Activated CD4-positive, alpha-beta memory T cell treated with anti-CD3 and anti-CD28 coated beads, Interleukin-2, amount 10 ng/mL, durations not matched to agents 7 days and 5 days (primary cell): ENCODE measurements around the gene IPO5. TPM values are rescaled to one million over a fixed set of nuclear protein-coding genes. Genes with fewer than 3 reads are reported as not detected.
"Not testable (repeated sequence)": the region's sequence is repeated elsewhere in the genome, so short reads cannot be mapped to it uniquely, and the experiment has no call there.

ENCODE experiments used
- CTCF ChIA-PET: fragments of 350-600 bp; sonication (Branson Sonifier 250); formaldehyde crosslinking; loops from one replicate; lab custom pipeline; 2021; ENCODE audit warnings: antibody characterized with exemption, inconsistent platforms; lab: Charles Lee
- POLR2A ChIA-PET: fragments of 350-600 bp; sonication (Branson Sonifier 250); formaldehyde crosslinking; loops from one replicate; lab custom pipeline; 2021; ENCODE audit warnings: antibody characterized with exemption; lab: Charles Lee
- DNase-seq: peaks from one replicate; pipeline ENCODE4 v3.0.0-alpha.2; 2020
- H3K27ac Mint-ChIP-seq: one replicate; pipeline ENCODE4 v1.8.0; 2021; ENCODE audit warnings: mild to moderate bottlenecking, mixed read lengths
- H3K27me3 Mint-ChIP-seq: one replicate; pipeline ENCODE4 v1.8.0; 2021; ENCODE audit warnings: mixed read lengths
- H3K36me3 Mint-ChIP-seq: one replicate; pipeline ENCODE4 v1.8.0; 2021; ENCODE audit warnings: low read depth, mixed read lengths
- H3K4me1 Mint-ChIP-seq: one replicate; pipeline ENCODE4 v1.8.0; 2021; ENCODE audit warnings: mixed read lengths
- H3K4me3 Mint-ChIP-seq: one replicate; pipeline ENCODE4 v1.8.0; 2021; ENCODE audit warnings: mild to moderate bottlenecking, mixed read lengths
- H3K9me3 Mint-ChIP-seq: one replicate; pipeline ENCODE4 v1.8.0; 2021; ENCODE audit warnings: mixed read lengths
- total RNA-seq, 2 experiments: library from RNA; stranded (reverse); gene quantifications; one replicate each; pipeline ENCODE4 v1.2.3, GENCODE V29; 2021

IPO5 gene
- total RNA-seq, 2 experiments from 2014 or later: 83.9 to 85.6 TPM

DNA sequence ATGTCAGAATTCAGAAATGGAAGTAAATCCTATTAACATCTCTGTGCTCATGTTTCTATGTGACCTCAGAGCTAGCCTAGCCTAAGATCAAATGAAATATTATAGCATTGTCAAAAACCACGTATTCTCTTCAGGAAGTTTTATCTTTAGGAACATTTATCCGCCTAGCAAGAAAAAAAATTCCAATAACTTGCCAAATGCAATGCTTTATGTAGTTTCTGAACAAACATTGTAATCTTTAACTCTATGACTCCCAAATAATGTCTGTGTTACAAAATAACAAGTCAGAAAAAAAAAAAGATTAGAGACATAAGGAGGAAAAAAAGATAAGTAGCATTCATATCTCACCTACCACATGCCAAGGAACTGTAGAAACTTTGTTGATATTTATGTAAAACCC lies 18.4 kb upstream of the IPO5 start:
- Mint-ChIP-seq H3K4me3 (no peak overlapping the region), H3K4me1 (no peaks in the 10 kb centered on the region), H3K27me3 (peaks cover 12% of the 10 kb centered on the region), H3K27ac (no peak overlapping the region), H3K36me3 (no peaks in the 10 kb centered on the region), H3K9me3 (no peaks in the 10 kb centered on the region)
- CTCF ChIA-PET: no interaction called here
- no peak for DNase-seq
- POLR2A ChIA-PET: no interaction called here

DNA sequence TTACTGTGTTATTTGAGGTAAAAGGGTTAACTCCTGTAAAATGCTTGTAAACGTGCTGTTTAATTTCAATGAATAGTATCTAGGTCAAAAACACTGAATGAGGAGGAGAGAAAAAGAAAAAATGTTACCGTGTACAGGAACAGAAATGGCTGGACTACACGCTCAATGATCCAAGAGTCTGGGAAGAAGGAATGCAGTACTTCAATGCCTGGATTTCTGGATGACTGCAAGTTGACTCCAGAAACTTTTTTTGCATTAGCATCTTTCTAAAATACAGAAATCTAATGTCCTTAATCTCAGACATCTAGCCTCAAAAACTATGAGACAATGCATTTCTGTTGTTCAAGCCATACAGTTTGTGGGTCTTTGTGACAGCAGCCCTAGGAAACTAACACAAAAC lies 17.4 kb upstream of the IPO5 start:
- Mint-ChIP-seq H3K9me3 (no peaks in the 10 kb centered on the region), H3K36me3 (no peaks in the 10 kb centered on the region), H3K4me3 (no peak overlapping the region), H3K27me3 (peaks cover 12% of the 10 kb centered on the region), H3K27ac (no peak overlapping the region), H3K4me1 (no peaks in the 10 kb centered on the region)
- POLR2A ChIA-PET: no interaction called here
- CTCF ChIA-PET: no interaction called here
- DNase-seq: no peak

DNA sequence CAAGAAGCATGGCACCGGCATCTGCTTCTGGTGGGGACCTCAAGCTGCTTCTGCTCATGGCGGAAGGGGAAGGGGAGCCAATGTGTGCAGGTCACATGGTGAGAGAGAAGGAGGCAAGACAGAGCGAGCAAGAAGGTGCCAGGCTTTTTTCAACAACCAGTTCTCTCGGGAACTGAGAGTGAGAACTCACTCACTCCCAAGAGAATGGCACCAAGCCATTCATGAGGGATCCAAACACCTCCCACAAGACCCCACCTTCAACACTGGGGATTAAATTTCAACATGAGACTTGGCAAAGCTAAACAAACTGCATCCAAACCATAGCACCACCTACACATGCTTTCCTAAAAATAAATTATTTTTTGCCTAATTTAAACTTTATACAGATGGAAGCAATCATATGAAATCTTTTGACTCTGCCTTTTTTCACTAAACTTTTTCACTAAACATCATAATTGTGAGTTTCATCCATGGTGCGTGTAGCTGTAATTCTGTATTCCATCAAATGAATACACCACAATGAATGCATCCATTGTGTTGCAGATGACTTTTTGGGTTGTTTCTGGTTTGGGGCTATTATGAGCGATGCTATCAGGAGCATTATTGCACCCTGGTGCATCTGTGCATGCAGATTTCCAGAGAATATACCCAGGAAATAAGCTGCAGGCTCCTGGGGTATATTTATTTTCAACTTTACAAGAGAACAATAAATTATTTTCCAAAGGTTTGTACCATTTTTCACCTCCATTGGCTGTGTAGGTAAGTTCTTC lies 14.6 kb upstream of the IPO5 start:
- H3K36me3 Mint-ChIP-seq: no peaks in the 10 kb centered on the region

GRCh38 chr13:97944396-97945029 lies 9.0 kb upstream of the IPO5 start:
- Mint-ChIP-seq H3K4me1 (no peaks in the 10 kb centered on the region), H3K9me3 (no peaks in the 10 kb centered on the region), H3K36me3 (no peaks in the 10 kb centered on the region), H3K27ac (no peak overlapping the region), H3K4me3 (no peak overlapping the region), H3K27me3 (peaks cover 2% of the 10 kb centered on the region)
- no peak for DNase-seq
- POLR2A ChIA-PET: no interaction called here
- CTCF ChIA-PET: no interaction called here

More for the DNA sequence above, 14.6 kb upstream of the IPO5 start:
- Mint-ChIP-seq H3K27ac (no peak overlapping the region), H3K9me3 (no peaks in the 10 kb centered on the region), H3K4me1 (no peaks in the 10 kb centered on the region), H3K4me3 (no peak overlapping the region), H3K27me3 (peaks cover 12% of the 10 kb centered on the region)
- ChIA-PET POLR2A (no interaction called here), CTCF (no interaction called here)
- no peak for DNase-seq

GRCh38 chr13:97945342-97945741 lies 8.1 kb upstream of the IPO5 start:
- ChIA-PET POLR2A (no interaction called here), CTCF (no interaction called here)
- no peak for DNase-seq
- Mint-ChIP-seq H3K4me3 (no peak overlapping the region), H3K9me3 (peaks cover 2% of the 10 kb centered on the region), H3K27ac (no peak overlapping the region), H3K4me1 (no peaks in the 10 kb centered on the region), H3K27me3 (no peaks in the 10 kb centered on the region), H3K36me3 (no peaks in the 10 kb centered on the region)

GRCh38 chr13:97945792-97946419 lies 7.6 kb upstream of the IPO5 start:
- Mint-ChIP-seq H3K27ac (no peak overlapping the region), H3K4me3 (no peak overlapping the region), H3K4me1 (no peaks in the 10 kb centered on the region), H3K27me3 (no peaks in the 10 kb centered on the region), H3K9me3 (peaks cover 4% of the 10 kb centered on the region), H3K36me3 (no peaks in the 10 kb centered on the region)
- CTCF ChIA-PET: no interaction called here
- POLR2A ChIA-PET: no interaction called here
- no peak for DNase-seq

DNA sequence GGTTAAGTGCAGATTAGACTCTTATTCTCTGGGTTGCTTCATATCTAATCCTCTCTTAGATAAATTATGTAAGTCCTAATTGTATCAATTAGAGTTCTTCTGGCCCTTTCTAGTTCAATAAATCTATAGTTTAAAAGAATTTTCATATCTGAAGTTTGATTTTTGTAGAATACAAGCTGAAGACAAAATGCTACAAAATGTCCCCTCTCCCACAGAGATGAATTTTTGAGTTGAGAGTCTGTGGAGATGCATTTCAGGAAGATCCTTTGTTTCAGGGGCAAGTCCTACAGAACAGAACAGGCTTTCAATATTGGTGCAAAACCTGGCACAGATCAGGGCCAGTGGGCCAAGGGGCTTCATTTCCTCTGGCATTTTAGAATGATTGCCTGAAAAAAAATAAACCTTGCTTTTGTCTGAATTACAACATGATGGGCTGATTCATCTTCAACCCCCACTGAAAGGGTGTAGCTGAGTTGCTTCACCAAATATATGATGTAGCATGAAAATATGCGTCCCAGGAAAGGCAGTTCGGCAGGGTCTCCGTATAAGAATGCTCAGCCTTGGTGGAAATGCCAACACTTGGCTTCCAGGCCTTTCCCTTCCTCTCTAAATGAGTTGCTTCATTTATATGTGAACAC lies 6.4 kb upstream of the IPO5 start:
- ChIA-PET CTCF (no interaction called here), POLR2A (no interaction called here)
- no peak for DNase-seq
- Mint-ChIP-seq H3K4me1 (no peaks in the 10 kb centered on the region), H3K27ac (no peak overlapping the region), H3K4me3 (no peak overlapping the region), H3K27me3 (no peaks in the 10 kb centered on the region), H3K9me3 (peaks cover 4% of the 10 kb centered on the region), H3K36me3 (no peaks in the 10 kb centered on the region)

- no peak for DNase-seq
- Mint-ChIP-seq H3K4me3 (no peak overlapping the region), H3K9me3 (peaks cover 4% of the 10 kb centered on the region), H3K27ac (no peak overlapping the region), H3K36me3 (no peaks in the 10 kb centered on the region), H3K27me3 (no peaks in the 10 kb centered on the region), H3K4me1 (no peaks in the 10 kb centered on the region)
- CTCF ChIA-PET: no interaction called here
- POLR2A ChIA-PET: no interaction called here
Measured at GRCh38 chr13:97948041-97948440, 5.4 kb upstream of the IPO5 start.

DNA sequence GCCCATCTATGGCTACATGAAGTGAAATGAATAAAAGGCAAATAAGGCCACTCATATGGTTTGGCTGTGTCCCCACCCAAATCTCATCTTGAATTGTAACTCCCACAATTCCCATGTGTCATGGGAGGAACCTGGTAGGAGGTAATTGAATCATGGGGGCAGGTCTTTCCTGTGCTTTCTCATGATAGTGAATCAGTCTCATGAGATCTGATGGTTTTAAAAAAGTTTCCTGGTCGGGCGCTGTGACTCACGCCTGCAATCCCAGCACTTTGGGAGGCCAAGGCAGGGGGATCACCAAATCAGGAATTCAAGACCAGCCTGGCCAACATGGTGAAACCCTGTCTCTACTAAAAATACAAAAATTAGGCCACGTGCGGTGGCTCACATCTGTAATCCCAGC lies 4.2 kb upstream of the IPO5 start:
- H3K27me3 Mint-ChIP-seq, POLR2A ChIA-PET, H3K27ac Mint-ChIP-seq, DNase-seq, H3K4me3 Mint-ChIP-seq, H3K9me3 Mint-ChIP-seq, H3K36me3 Mint-ChIP-seq, H3K4me1 Mint-ChIP-seq, CTCF ChIA-PET: not testable (repeated sequence)

DNA sequence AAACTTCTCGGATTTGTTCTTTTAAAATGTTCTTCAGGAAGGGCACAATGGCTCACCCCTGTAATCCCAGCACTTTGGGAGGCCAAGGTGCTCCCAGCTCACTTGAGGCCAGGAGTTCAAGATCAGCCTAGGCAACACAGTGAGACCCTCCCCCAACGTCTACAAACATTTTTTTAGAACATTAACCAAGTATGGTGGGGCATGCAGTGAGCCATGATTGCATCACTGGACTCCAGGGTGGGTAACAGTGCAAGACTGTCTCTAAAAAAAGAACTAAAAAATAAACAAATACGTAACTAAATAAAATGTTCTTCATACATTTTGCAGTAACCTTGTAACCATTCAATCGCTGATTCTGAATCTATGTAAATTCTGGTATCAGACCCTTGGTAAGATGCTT lies 2.1 kb upstream of the IPO5 start:
- peaks cover 4% of the 10 kb centered on the region for H3K9me3 Mint-ChIP-seq
- H3K4me3 Mint-ChIP-seq: no peak overlapping the region
- H3K36me3 Mint-ChIP-seq: no peaks in the 10 kb centered on the region
- CTCF ChIA-PET: no interaction called here
- H3K4me1 Mint-ChIP-seq: no peaks in the 10 kb centered on the region
- DNase-seq: no peak
- POLR2A ChIA-PET: no interaction called here
- H3K27ac Mint-ChIP-seq: no peak overlapping the region
- H3K27me3 Mint-ChIP-seq: no peaks in the 10 kb centered on the region

DNA sequence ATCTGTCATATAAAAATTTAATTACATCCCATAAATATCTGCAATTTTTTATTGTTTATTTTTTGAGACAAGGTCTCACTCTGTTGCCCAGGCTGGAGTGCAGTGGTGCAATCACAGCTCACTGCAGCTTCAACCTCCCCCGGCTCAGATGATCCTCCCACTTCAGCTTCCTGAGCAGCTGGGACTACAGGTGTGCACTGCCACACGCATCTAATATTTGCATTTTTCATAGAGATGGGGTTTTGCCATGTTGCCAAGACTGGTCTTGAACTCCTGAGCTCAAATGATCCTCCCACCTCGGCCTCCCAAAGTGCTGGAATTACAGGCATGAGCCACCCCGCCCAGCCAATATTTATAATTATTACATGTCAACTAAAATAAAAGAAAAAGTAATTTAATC lies 644 bp upstream of the IPO5 start:
- H3K4me1 Mint-ChIP-seq, DNase-seq, H3K36me3 Mint-ChIP-seq, H3K27me3 Mint-ChIP-seq, CTCF ChIA-PET, H3K4me3 Mint-ChIP-seq, H3K9me3 Mint-ChIP-seq, H3K27ac Mint-ChIP-seq, POLR2A ChIA-PET: not testable (repeated sequence)

- no peak overlapping the region for H3K27ac Mint-ChIP-seq
- ChIA-PET POLR2A (no interaction called here), CTCF (no interaction called here)
- no peak for DNase-seq
- peaks cover 7% of the 10 kb centered on the region for H3K27me3 Mint-ChIP-seq
- no peaks in the 10 kb centered on the region for H3K36me3 Mint-ChIP-seq
- H3K9me3 Mint-ChIP-seq: no peaks in the 10 kb centered on the region
- H3K4me3 Mint-ChIP-seq: no peak overlapping the region
- H3K4me1 Mint-ChIP-seq: no peaks in the 10 kb centered on the region
Measured at GRCh38 chr13:97961340-97961739, 7.9 kb downstream of the IPO5 start.

GRCh38 chr13:97962887-97963286 lies 9.4 kb downstream of the IPO5 start:
- no peaks in the 10 kb centered on the region for H3K36me3 Mint-ChIP-seq
- no peaks in the 10 kb centered on the region for H3K4me1 Mint-ChIP-seq
- ChIA-PET POLR2A (no interaction called here), CTCF (no interaction called here)
- H3K27ac Mint-ChIP-seq: no peak overlapping the region
- no peaks in the 10 kb centered on the region for H3K9me3 Mint-ChIP-seq
- H3K27me3 Mint-ChIP-seq: peaks cover 12% of the 10 kb centered on the region
- no peak for DNase-seq
- no peak overlapping the region for H3K4me3 Mint-ChIP-seq
